T-cell (primary cell): ENCODE measurements around the gene THPO. TPM values are rescaled to one million over a fixed set of nuclear protein-coding genes. Genes with fewer than 3 reads are reported as not detected.

Experiments used
- ATAC-seq, 4 experiments: fragments of 200-7000 bp in 3 of 4; fragments of 150-1000 bp in 1 of 4; cut with Tn5 transposase; replicated peaks in 1 of 4; 1 replicate in 3 of 4; 2 replicates in 1 of 4; pipeline ENCODE4 v1.10.0; 2021; ENCODE audit warnings: moderate library complexity in 3 of 4, mild to moderate bottlenecking in 2 of 4, moderate number of reproducible peaks in 1 of 4
- CTCF ChIA-PET, 2 donors: fragments of 300-600 bp; sonication (Branson Sonifier 250); formaldehyde crosslinking; loops; one replicate each; lab custom pipeline; 2022; ENCODE audit warnings: antibody characterized with exemption in 2 of 2; lab: Charles Lee
- POLR2A ChIA-PET, 2 donors: fragments of 300-600 bp; sonication (Branson Sonifier 250); formaldehyde crosslinking; loops; one replicate each; lab custom pipeline; 2022; ENCODE audit warnings: antibody characterized with exemption in 2 of 2; lab: Charles Lee
- DNase-seq, 35 experiments: peaks; one replicate each; pipeline versions ENCODE4 v3.0.0 to v3.0.0-alpha.2; 2013 to 2023
- H3K27ac ChIP-seq: one replicate; pipeline ENCODE4 v1.5.1; 2013; ENCODE audit warnings: low read length
- H3K27me3 ChIP-seq, 2 experiments: replicated peaks in 1 of 2; 1 replicate in 1 of 2; 2 replicates in 1 of 2; pipeline versions ENCODE4 v1.6.1 to v1.7.0; 2013; ENCODE audit warnings: low read length in 1 of 2, mixed read lengths in 1 of 2; ENCODE audit not compliant: control insufficient read depth in 2 of 2, insufficient read depth in 2 of 2; ENCODE audit errors: extremely low read depth in 1 of 2
- H3K36me3 ChIP-seq, 2 donors: 1 replicate in 1 of 2; 2 replicates in 1 of 2; pipeline versions ENCODE4 v1.6.1 to v1.7.0; 2013; ENCODE audit warnings: low read length in 1 of 2; ENCODE audit not compliant: control insufficient read depth in 2 of 2, insufficient read depth in 1 of 2; ENCODE audit errors: extremely low read depth in 1 of 2
- H3K4me1 ChIP-seq, 2 experiments: 1 replicate in 1 of 2; 2 replicates in 1 of 2; pipeline versions ENCODE4 v1.6.1 to v1.7.0; 2013; ENCODE audit warnings: low read length in 2 of 2, mixed read lengths in 1 of 2; ENCODE audit not compliant: insufficient read depth in 2 of 2, control insufficient read depth in 1 of 2; ENCODE audit errors: extremely low read depth in 1 of 2
- H3K4me3 ChIP-seq, 2 donors: 1 replicate in 1 of 2; 2 replicates in 1 of 2; pipeline versions ENCODE4 v1.5.1 to v1.7.0; 2013; ENCODE audit warnings: mild to moderate bottlenecking in 2 of 2, low read length in 1 of 2, moderate library complexity in 1 of 2; ENCODE audit not compliant: control insufficient read depth in 1 of 2; ENCODE audit errors: extremely low read depth in 1 of 2
- H3K9me3 ChIP-seq: 2 replicates; pipeline ENCODE4 v1.7.0; 2013
- H3K27ac Mint-ChIP-seq, 2 donors: one replicate each; pipeline ENCODE4 v1.8.0; 2020 to 2021; ENCODE audit warnings: mild to moderate bottlenecking in 2 of 2, mixed read lengths in 2 of 2
- H3K27me3 Mint-ChIP-seq, 2 donors: one replicate each; pipeline ENCODE4 v1.8.0; 2021 to 2022; ENCODE audit warnings: mixed read lengths in 2 of 2
- H3K36me3 Mint-ChIP-seq: one replicate; pipeline ENCODE4 v1.8.0; 2021; ENCODE audit warnings: mixed read lengths
- H3K4me1 Mint-ChIP-seq, 3 donors: one replicate each; pipeline ENCODE4 v1.8.0; 2020 to 2022; ENCODE audit warnings: mixed read lengths in 3 of 3, mild to moderate bottlenecking in 1 of 3
- H3K4me3 Mint-ChIP-seq, 3 donors: one replicate each; pipeline ENCODE4 v1.8.0; 2020 to 2022; ENCODE audit warnings: mild to moderate bottlenecking in 3 of 3, mixed read lengths in 3 of 3, moderate library complexity in 3 of 3
- H3K9me3 Mint-ChIP-seq, 3 donors: one replicate each; pipeline ENCODE4 v1.8.0; 2020 to 2022; ENCODE audit warnings: mixed read lengths in 3 of 3
- WGBS: methylation state at CpG from one replicate; pipeline ENCODE4 v1.1.5; 2013; ENCODE audit warnings: missing lambda C conversion rate; ENCODE audit not compliant: insufficient coverage; 5-methylcytosine and 5-hydroxymethylcytosine counted together
- total RNA-seq, 35 experiments: library from RNA in 6 of 35; stranded (reverse) in 6 of 35; fragments of 120-200 nt in 1 of 35; gene quantifications; one replicate each; pipeline versions ENCODE4 v1.2.1 to v1.2.4 and lab custom pipeline; 2013 to 2026

Gene THPO
- total RNA-seq, 5 donors from 2014 or later (not counting 1 experiment from before 2014, with no cell fraction given): not detected

DNA sequence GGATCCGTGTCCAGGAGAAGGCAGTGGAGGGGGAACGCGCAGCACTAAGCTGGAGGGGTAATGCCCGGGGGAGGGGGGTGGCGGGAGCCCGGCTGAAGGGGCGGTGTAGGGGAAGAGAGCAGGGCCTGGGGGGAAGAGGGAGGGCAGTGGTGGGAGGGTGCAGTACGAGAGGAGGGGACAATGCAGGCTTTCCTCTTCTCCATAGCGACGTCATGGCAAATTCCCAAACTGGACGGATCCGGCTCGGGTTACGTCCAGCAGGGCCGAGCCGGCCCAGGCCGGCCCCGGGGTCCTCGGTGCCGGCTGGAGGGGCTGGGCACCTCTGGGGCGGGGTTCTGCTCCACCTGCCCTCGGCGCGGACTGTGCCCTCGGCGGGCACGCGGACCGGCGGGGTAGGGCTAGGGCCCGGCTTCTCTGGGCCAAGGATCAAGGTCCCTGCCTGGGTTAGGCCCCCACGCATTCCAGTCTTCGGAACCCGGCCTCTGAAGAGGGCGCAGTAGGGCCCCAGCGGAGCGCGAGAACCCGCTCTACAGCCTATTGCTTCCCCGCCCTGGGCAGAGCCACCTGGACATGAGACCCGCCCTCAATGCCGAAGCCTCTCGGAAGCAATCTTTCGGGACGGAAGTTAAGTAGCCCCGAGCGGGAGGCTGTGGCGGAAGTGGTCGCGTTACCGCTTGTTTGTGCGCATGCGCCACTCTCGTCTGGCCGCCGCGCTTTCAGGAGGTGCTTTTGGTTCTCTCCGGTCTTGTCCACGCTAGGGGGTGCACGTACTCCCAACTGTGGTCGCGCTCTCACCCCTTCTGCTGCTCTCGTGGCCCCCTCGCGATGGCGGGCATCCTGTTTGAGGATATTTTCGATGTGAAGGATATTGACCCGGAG lies 15.1 kb downstream of the THPO start:
- Histone ChIP-seq H3K4me1 (peaks cover 4 to 29% of the 10 kb centered on the region in 2 experiments), H3K4me3 (peak overlapping the region; percentile 76 to 94), H3K9me3 (no peaks in the 10 kb centered on the region), H3K27me3 (no peaks in the 10 kb centered on the region), H3K27ac (peak overlapping the region; percentile 85), H3K36me3 (peaks cover 0 to 7% of the 10 kb centered on the region in 2 donors)
- CTCF ChIA-PET: interaction anchor here (0.6 to 2.2 kb wide), 4 partner anchors 9 to 479 kb away, joined by 3 to 6 read pairs (median 4); no protein-coding TSS in a partner anchor
- peak; percentile 71 to 83 (median 75) for ATAC-seq
- Mint-ChIP-seq H3K36me3 (peaks cover 22% of the 10 kb centered on the region), H3K4me1 (peaks cover 27 to 43% (median 32%) of the 10 kb centered on the region in 3 donors), H3K9me3 (no peaks in the 10 kb centered on the region), H3K4me3 (peak overlapping the region; percentile 86 to 98 (median 98)), H3K27ac (peak overlapping the region; percentile 96 to 97), H3K27me3 (no peaks in the 10 kb centered on the region)
- WGBS: under 1% methylated on average over 57 of the region's 68 CpGs
- peak; percentile 82 to 97 (median 89) for DNase-seq
- POLR2A ChIA-PET: no interaction called here

DNA sequence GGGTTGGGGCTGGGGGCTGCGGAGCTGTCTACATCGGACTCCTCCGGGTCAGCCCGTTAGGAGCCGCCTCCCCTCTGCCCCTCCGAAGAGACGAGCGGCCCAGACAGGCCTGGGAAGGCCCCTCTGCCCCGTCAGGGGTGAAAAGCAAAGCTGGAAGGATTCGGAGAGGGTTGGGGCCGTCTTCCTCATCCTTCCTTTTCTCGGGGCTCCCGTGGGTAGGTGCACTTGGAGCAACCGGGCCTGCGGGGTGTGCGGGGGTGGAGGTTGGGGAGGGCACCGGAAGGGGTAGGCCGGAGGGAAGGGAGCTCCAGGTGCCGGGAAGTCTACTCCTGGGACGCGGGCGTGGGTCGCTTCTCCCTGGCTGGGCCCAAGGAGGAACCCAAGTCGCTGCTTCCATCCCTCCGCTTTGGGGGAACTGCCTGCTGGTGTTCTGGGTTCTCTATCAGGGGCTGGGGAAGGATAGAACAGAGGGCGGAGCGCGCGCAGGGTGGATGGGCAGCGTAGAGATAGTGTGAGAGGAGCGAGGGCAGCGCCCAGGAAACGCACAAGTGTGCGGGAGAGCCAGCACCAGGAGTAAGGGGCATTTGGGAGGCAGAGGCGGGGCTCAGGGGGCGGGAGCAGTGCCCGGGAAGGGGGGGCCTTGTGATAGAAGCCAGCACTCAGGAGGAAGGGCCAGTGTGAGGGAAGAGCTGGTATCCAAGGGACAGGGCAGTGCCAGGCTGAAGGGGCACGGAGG lies 15.9 kb downstream of the THPO start:
- under 1% methylated on average over 29 of the region's 38 CpGs for WGBS
- ATAC-seq: peak; percentile 8 to 15 (median 12)
- peaks cover 27 to 43% (median 32%) of the 10 kb centered on the region in 3 donors for H3K4me1 Mint-ChIP-seq
- no peaks in the 10 kb centered on the region for H3K9me3 Mint-ChIP-seq
- Histone ChIP-seq H3K36me3 (peaks cover 0 to 4% of the 10 kb centered on the region in 2 donors), H3K4me1 (peaks cover 4 to 29% of the 10 kb centered on the region in 2 experiments), H3K27ac (peak overlapping the region; percentile 85), H3K27me3 (no peaks in the 10 kb centered on the region), H3K9me3 (no peaks in the 10 kb centered on the region), H3K4me3 (peak overlapping the region; percentile 76 to 94)
- peaks cover 18% of the 10 kb centered on the region for H3K36me3 Mint-ChIP-seq
- peak overlapping the region; percentile 93 to 94 for H3K27ac Mint-ChIP-seq
- peak in 16 of 35 experiments; percentile 12 to 51 (median 28) for DNase-seq
- peak overlapping the region; percentile 86 to 98 (median 94) for H3K4me3 Mint-ChIP-seq
- CTCF ChIA-PET: interaction anchor here (0.6 to 2.2 kb wide), 4 partner anchors 8 to 478 kb away, joined by 3 to 6 read pairs (median 4); no protein-coding TSS in a partner anchor
- H3K27me3 Mint-ChIP-seq: no peaks in the 10 kb centered on the region
- POLR2A ChIA-PET: no interaction called here

DNA sequence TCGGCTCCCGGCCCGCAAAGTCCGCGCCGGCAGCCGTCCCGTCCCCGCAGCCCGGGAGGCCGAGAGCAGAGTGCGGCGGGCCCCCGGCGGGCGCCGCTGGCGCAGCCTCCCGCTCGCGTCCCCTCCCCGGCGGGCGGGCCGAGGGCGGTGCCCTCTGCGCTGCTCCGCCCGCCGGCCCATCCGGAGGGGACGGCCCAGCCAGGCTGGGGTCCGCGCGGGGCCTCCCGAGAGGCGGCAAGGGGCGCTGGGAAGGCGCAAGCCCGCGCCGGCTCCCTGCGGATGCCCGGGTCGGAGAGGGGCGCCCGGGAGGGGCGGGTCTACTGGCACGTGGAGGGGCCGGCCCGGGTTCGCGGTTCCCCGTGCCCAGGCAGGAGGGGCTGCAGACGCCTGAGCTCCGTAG lies 16.5 kb downstream of the THPO start, which contains the start of the genes CLCN2 and POLR2H:
Gene CLCN2, minus strand, starts transcription at position 74 of the 400 bp plus-strand sequence. CDS start 126 bp downstream, outside the sequence.
Gene POLR2H, plus strand, starts transcription at position 179 of the 400 bp plus-strand sequence. CDS start 1,783 bp downstream, outside the sequence.
- Histone ChIP-seq H3K27me3 (no peaks in the 10 kb centered on the region), H3K4me1 (peaks cover 4 to 29% of the 10 kb centered on the region in 2 experiments), H3K9me3 (no peaks in the 10 kb centered on the region), H3K36me3 (no peaks in the 10 kb centered on the region), H3K27ac (peak within 1 kb of the TSS; percentile 85), H3K4me3 (peak within 1 kb of the TSS; percentile 76 to 94)
- H3K4me1 Mint-ChIP-seq: peaks cover 26 to 39% (median 27%) of the 10 kb centered on the region in 3 donors
- no peaks in the 10 kb centered on the region for H3K27me3 Mint-ChIP-seq
- ATAC-seq: peak; percentile 31 to 54 (median 48)
- H3K4me3 Mint-ChIP-seq: peak within 1 kb of the TSS; percentile 86 to 98 (median 94)
- H3K36me3 Mint-ChIP-seq: peaks cover 12% of the 10 kb centered on the region
- no peaks in the 10 kb centered on the region for H3K9me3 Mint-ChIP-seq
- WGBS: under 1% methylated on average over 56 of the region's 56 CpGs
- H3K27ac Mint-ChIP-seq: peak within 1 kb of the TSS; percentile 93 to 94
- ChIA-PET POLR2A (no interaction called here), CTCF (no interaction called here)
- peak in 14 of 35 experiments; percentile 6 to 52 (median 30) for DNase-seq

DNA sequence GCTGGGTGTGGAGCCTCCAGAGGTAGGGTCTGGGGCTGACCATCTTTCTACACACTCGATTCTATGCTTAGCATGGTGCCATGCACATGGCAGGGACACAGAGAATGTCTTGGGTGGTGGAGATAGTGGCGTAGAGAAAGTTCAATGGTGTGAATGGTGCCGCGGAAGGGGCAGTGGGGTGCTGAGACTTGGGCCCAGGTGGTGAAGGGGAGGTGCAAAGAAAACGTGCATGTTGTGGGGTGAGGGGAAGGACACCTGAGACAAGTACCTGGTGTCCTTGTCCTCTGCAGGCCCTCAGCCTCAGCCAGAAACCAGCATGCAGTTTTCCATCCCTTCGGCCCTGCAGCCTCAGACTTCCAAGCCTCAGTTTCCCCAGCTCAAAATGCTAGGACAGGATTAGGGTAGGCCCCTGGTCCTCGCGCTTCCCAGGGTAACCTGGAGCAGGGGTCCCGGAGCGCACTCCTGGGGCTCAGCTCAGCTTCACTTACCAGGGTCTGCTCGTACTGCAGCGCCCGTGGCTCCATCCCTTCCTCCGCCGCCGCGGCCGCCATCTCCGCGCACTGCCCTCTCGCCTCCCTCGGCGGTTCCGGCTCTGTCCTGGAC lies 17.0 kb downstream of the THPO start:
- peaks cover 4 to 29% of the 10 kb centered on the region in 2 experiments for H3K4me1 ChIP-seq
- Mint-ChIP-seq H3K27me3 (no peaks in the 10 kb centered on the region), H3K36me3 (peaks cover 10% of the 10 kb centered on the region), H3K27ac (peak overlapping the region; percentile 34 to 66), H3K4me1 (peaks cover 26 to 39% (median 26%) of the 10 kb centered on the region in 3 donors), H3K9me3 (no peaks in the 10 kb centered on the region), H3K4me3 (peak overlapping the region; percentile 74 to 84 (median 80))
- peak in 1 of 4 experiments; percentile 1 for ATAC-seq
- POLR2A ChIA-PET: no interaction called here
- H3K27me3 ChIP-seq: no peaks in the 10 kb centered on the region
- H3K4me3 ChIP-seq: peak overlapping the region; percentile 53 to 94
- no peak overlapping the region for H3K27ac ChIP-seq
- H3K36me3 ChIP-seq: no peaks in the 10 kb centered on the region
- CTCF ChIA-PET: interaction anchor here in 1 of 2 donors (0.6 kb wide), 1 partner anchor 150 kb away, joined by 3 read pairs; no protein-coding TSS in a partner anchor
- no peak for DNase-seq
- H3K9me3 ChIP-seq: no peaks in the 10 kb centered on the region
- 14% methylated on average over 24 of the region's 24 CpGs for WGBS

DNA sequence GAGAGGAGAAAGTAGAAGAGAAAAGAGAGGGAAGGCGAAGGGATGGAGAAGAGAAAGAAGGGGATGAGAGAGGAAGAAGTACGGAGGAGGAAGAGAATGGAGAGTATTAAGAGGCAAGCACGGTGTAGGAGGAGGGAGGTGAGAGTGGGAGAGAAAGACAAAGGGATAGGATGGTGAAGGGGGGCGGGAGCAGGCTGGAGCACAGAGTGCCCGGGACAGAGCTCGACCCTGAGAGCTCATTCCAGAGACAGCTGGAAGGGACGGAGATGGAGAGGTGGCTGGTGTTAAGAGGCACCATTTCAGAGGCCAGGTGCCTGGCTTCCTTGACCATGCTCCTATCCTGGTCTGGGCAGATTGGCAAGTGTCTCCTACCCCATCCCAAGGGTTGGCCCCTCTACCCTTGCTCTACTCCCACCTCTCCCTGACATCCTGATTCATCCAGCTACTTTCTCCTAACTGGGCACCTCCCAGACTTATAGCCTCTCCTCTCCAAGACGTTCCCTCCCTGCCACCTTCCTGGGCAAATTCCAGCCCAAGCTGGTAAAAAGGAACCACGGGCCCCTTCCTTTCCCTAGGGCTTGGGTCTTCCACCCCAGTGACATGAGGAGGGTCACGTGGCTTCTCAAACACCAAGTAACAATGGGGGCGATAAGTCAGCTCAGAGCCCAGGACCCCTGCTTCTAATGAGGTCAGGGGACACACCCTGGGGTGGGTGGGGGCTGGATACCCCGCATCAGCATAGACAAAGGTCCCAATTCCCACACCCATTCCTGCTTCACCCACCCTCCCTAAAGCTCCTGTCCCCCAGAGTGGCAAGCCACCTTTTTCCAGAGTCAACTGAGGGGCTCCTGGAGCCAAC lies 17.7 kb downstream of the THPO start:
- 88% methylated on average over 9 of the region's 12 CpGs for WGBS
- Histone ChIP-seq H3K4me3 (no peak overlapping the region), H3K4me1 (peaks cover 4 to 29% of the 10 kb centered on the region in 2 experiments), H3K9me3 (no peaks in the 10 kb centered on the region), H3K36me3 (no peaks in the 10 kb centered on the region), H3K27ac (no peak overlapping the region), H3K27me3 (no peaks in the 10 kb centered on the region)
- Mint-ChIP-seq H3K36me3 (peaks cover 8% of the 10 kb centered on the region), H3K4me3 (peak overlapping the region; percentile 74 to 84 (median 80)), H3K27ac (peak overlapping the region; percentile 34 to 66), H3K9me3 (no peaks in the 10 kb centered on the region), H3K4me1 (peaks cover 24 to 38% (median 24%) of the 10 kb centered on the region in 3 donors), H3K27me3 (no peaks in the 10 kb centered on the region)
- no peak for DNase-seq
- no peak for ATAC-seq
- ChIA-PET CTCF (interaction anchor here in 1 of 2 donors (0.6 kb wide), 1 partner anchor 151 kb away, joined by 3 read pairs; no protein-coding TSS in a partner anchor), POLR2A (no interaction called here)
